HG03378 (cell line): ENCODE data around the gene NFKB2.
A peak's percentile ranks its signal among the peaks of the same experiment; 100 is the strongest.

Experiments
- ATAC-seq: cut with Tn5 transposase; IDR thresholded peaks from one replicate; pipeline ENCODE4 v1.9.1; 2021; ENCODE audit warnings: mild to moderate bottlenecking, moderate library complexity; ENCODE audit not compliant: unreplicated experiment

Gene NFKB2

DNA sequence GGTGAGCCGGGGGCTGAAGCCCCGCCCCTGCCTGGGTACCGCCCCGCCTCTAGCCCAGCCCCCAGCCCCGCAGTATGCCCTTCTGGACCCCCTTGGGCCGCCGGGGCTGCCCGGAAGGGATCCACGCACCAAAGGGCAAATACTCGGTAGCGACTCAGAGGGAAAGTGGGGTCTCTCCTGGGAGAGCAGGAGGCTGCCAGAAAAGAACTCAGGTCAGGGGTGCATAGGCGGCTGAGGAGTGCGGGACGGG lies 25.9 kb downstream of the NFKB2 start:
- no peak for ATAC-seq

DNA sequence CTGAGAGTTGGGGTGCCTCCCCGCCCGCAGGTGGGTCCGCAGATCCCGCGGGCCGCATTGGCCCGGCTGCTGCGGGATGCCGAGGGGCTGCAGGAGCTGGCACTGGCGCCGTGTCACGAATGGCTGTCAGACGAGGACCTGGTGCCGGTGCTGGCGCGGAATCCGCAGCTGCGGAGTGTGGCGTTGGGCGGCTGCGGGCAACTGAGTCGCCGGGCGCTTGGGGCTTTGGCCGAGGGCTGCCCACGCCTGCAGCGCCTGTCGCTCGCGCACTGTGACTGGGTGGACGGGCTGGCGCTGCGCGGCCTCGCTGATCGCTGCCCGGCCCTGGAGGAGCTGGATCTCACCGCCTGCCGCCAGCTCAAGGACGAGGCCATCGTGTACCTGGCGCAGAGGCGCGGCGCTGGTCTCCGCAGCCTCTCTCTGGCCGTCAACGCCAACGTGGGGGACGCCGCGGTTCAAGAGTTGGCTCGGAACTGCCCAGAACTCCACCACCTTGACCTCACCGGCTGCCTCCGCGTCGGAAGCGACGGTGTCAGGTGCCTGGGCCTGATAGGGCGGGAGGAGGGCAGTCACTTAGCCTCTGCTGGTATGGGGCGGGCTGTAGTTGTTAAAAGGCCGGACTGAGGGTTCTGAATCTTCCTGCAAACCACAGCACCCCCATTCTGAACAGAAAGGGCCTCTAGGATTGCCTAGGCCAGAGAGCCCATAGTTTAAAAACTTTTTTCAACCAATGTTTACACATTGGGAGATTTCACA lies 26.4 kb downstream of the NFKB2 start:
- ATAC-seq, result no peak

DNA sequence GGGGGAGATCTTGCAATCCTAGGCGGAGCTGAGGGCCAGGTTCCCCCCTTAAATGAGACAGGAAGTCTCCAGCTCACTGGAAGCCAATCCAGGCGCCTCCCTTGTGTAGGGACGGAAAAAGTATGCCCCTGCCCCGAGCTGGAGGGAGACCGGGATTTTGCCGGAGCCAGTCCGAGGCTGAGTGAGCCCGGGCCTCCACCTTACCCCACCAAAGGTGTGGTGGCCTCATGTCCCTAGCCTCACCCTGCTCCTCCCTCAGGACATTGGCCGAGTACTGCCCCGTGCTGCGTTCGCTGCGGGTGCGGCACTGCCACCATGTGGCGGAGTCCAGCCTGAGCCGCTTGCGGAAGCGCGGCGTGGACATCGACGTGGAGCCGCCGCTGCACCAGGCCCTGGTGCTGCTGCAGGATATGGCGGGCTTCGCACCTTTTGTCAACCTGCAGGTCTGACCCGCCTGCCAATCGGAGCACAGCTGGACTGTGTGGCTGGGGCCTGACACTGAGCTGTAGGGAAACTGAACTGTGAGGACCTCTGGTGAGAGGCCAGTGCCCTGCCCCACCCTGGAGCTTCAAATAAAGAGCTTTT lies 27.1 kb downstream of the NFKB2 start:
- ATAC-seq, result no peak

DNA sequence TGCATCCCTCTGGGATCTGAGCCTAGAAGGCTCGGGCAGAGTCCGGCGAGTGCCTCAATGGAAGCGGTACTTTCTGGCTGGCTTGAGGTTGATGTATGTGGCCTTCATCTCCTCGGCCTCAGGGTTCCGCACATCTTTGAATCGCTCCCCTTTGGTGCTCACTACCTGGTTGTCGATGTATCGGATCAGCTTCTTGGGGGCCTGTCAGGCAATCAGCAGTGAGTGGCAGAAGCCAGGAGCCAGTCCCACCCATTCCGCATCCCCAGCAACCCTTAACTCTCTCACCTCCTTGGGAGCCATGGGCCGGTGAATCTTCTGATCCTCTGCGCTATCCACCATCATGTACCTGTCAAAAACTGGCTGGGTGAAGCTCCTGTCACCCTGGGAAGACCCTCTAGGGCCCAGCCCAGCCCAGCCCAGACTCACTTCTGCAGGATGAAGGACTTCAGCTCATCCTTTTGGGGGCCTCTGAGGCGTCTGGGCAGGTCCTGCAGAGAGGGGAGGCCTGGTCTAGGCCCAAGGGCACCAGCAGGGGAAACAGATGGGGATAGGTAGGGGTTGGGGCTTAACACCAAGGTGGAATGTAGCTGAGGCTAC lies 28.0 kb downstream of the NFKB2 start:
- ATAC-seq, result no peak

DNA sequence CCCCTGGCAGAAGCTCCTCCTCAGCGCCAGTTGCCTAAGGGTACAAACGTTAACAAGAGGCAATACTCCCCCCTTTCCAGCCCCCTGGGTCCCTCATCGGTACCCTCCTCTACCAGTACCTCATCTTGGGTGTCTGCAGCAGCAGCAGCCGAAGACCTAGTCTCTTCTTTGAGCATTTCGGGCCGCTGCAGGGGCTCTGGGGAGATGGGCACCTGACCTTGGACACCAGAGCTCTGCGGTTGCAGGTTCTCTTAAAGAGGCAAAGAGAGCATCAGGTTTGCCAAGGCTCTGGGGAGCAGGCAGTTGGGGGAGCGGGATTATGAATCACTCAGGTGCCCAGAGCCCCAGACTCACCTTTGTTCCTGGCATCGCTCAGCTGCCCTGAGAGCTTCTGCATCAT lies 28.6 kb downstream of the NFKB2 start:
- ATAC-seq, result no peak

DNA sequence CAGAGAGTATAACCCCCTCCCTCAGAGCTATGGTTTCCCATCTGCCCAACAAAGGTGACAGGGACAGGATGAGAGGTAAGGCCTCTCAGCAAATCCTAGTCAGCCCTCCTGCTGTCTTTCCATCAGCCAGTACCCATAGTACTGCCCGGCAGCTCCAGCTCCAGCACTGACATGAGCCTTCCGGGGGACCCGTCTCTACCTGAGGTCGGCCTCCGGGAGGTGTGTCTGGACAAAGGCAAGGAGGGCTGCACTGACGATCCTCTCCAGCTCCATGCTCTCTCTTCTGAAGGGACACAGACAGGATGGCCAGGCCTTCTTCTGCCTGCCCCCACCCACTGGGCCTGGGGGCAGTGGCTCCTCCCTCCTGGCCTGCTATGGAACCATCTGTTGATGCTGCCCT lies 29.4 kb downstream of the NFKB2 start:
- no peak for ATAC-seq

DNA sequence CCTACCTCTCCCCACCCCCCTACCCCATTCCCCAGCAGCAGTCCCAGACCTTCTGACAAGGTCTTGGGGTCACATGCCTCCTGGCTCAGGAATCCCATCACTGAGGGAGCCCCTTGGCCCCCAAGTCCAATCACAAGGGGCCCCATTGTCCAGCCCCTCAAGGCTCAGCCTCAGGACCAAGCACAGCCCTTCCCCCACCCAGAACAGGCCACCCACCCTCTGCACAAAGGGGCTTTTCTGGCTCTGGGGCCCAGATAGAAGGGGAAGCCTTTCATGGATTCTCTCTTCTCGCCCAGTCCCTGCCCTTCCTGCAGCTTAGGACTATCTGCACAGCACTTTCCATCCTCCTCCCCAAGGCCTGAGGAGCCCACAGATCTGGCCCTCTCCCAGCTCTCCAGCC lies 29.9 kb downstream of the NFKB2 start:
- no peak for ATAC-seq

DNA sequence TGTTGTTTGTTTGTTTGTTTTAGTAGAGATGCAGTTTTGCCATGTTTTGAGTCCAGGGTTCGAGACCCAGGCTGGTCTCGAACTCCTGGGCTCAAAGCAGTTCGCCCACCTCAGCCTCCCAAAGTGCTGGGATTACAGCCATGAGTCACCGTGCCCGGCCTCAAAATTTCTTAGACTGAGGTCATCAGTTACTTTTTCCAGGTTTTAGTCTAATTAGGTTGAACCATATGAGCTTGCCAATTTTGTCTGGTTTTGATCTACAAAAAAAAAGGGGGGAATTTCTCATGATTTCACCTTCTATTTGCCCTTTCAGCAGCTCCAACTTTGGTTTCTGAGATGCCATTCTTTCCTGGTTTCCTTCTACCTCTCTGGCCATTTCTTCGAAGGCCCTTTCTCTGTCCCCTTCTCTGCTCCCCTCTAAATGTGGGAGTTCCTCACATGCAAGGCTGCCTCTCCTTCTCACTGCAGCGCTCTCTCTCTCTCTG lies 31.3 kb downstream of the NFKB2 start:
- no peak for ATAC-seq

DNA sequence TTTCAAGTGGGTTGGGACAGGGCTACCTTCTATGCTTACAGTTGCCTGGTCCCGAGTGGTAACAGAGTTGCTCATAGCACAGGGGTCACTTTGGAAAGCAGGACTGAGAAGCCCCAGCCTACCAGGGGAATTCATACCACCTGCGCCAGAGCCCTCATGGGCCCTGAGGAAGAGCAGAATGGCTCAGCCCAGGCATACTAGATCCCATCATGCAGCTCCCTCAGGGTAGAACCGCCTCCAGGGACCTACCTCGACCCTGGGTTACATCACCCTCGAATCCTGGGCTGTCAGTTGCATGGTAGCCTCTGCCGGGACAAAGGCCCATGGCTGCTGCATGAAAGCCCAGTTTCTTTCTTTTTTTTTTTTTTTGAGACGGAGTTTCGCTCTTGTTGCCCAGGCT lies 34.0 kb downstream of the NFKB2 start:
- ATAC-seq, result no peak

DNA sequence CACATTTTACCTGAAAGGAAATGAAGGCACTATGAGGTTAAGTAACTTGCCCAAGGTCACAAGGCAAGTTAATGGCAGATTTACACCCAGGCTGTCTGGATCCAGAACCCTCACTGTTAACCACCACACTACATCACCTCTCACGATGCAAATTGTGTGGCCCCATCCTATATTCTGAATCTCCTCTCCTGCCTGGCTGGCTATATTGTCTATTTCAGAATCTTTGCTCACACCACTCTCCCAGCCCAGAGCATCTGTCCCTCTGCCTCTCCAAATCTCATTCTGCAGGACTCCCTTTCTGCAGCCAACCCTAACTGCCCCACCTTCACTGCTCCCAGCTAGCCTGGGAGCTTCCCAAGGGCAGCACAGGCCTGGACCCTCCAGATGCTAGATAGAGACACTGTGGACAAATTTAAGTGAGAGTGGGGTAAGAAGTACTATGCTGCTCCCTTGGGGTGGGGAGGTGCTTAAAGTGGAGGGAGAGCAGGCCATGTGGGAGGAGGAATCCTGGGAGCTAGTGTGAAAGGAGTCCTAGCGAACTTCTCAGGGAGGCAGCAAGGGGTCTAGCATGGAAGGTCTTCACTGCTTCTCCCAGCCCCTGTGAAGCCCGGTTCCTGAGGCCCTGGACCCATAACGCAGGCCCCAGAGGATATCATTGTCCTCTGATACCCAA lies 36.1 kb downstream of the NFKB2 start:
- no peak for ATAC-seq

DNA sequence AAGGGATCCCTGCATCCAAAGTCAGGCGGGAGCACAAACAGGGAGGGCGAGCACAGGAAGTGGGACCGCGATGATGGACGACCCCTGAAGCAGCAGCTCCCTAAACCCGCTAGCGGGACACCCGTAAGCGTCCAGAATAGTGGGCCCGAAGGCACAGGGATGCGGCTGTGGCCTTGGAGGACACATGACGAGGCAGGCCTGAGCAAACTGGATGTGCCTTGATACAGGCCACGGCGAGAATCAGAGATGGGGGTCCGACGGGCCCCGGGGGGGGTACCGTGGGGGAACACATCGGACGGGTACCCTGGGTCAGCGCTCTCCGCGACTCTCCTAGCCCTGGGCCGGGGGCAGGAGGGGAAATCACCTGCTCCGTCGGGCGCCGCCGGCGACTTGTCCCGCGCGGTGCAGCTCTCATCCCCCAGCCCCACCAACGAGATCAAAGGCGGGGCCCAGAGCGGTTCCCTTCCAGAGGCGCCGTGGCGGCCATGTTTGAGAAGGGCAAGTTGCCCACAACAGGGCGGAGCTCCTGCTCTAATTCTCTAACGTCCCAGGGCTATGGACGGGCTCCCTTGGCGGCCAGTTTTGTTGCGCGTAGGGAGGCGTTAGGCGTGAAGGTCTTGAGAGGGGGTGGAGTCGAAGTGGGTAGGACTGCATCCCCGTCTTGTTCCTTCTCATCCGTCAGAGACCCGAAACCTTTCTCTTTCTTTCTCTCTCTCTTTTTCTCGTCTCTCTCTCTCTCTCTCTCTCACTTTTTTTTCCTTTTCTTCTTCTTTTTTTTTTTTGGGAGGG lies 36.9 kb downstream of the NFKB2 start, which contains the start of gene CUEDC2:
TSS of gene CUEDC2 (minus strand) at position 413 of the 789 bp plus-strand sequence. CDS start 7,386 bp downstream, outside the sequence.
- ATAC-seq, result peak; percentile 76

DNA sequence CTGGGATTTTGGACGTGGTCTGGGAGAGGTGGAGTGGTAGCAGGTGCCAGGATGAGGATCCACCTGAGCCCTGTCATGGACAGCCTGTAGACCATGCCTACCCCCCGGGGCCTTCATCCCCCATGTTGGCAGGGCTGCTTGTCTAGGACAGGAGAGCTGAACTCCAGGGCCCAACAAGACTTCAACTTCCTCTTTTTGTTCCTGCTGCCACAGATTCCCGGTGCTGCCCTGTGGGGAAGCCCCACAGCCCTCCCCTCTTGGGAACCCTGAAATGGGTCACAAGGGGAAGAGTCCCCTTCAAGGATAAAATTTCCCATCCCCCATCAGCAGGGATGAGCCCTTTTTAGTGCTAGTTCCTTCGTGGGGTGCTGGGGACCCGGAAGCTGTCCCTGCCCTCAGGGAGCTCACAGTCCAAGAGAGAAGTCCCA lies 38.1 kb downstream of the NFKB2 start:
- ATAC-seq, result no peak

DNA sequence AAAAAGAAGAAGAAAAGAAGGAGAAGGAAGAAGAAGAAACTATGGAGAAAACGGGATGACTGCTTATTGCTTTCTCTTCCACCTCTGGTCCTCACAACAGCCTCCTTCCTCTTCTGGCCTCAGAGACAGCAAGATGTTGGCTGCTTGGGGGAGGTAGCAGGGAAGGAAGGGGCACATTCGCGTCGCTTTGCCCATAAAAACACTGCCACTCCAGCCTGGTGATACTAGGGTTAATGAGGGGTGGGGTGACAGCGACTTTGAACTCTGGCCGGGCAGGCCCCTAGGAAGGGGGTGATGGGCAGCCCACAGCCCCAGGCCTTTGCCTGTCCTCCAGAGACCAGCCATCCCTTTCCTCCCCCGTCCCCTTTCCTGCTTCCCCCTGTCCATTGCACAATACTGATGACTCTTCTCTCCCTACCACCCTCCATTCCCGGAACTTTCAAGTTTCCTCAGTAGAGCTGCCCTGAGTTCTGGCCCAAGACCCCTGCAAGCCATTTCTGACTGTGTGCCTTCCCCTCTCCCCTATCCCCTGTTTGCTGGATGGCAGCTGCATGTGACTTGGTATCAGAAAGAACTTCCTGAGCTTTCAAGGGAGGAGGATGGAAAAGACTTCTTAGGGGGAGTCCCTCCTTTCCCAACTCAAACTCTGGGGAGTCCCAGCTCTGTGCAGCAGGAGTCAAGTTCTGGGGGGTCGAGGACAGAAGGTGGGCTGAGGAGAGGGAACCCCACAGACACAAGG lies 39.1 kb downstream of the NFKB2 start:
- no peak for ATAC-seq

DNA sequence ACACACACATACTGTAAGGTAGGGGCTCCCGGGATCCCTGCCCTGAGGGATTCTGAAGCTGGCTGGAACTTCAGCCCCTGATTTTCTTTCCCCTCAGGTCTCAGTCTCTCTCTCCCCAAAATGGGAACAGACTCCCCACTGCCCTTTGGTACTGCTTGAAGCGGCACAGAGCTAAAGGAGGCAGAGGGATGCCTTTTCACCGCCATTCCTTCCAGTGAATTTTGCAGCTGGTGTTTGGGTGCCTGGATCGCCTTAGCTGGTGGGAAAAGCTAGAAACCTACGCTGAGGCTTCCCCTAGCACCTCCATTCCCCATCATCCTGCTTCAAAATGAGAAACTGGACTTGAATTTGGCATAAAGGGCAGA lies 39.6 kb downstream of the NFKB2 start:
- no peak for ATAC-seq

DNA sequence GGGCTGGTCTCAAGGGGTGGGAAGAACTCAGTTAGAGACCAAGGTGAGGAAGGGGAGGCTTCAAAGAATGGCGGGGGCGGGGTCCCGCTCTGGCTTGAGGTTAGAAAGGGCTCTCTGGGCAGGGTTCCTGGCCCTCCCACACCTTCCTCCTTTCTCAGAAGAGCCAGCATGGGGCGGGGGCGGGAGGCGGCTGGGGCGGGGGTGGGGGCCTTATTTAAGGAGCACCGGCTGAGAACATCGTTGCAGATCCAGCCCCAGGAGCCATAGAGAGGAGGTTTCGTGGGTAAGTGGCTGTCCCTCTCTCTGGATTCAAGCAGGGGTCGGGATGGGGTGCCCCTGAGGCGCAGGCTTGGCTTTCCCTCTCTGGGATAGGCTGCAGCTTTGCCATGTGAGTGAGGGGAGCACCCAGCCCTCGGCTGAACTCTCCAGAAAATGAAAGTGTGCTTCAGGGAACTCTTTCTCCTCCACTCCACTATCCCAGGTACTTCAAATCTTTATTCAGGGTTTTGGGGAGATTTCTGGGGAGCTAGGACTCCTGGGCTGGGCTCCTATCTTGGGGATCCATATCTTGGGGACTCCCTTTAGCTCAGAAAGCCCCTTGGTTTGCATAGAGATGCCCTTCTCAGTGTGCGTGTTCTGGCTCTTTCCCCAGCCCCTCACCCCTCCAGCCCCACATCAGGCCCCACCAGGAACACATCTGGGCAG lies 40.2 kb downstream of the NFKB2 start:
- no peak for ATAC-seq

DNA sequence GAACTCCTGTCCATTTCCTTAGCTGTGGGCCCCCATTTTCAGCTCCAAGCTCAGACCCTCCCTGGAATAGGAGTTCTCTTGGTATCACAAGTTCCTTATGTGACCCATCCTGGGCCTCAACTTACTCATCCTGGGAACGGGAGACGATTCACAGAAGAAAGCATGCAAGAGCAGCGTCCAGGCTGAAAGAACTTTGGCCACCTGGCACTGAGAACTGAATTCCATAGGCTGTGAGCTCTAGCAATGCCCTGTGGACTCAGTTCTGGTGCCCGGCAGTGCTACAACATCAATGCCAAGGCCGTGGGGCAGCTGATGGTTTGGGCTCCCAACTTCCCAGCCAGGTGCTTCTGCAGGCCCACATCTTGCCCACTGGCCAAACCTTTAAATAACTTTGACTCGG lies 40.8 kb downstream of the NFKB2 start:
- no peak for ATAC-seq

DNA sequence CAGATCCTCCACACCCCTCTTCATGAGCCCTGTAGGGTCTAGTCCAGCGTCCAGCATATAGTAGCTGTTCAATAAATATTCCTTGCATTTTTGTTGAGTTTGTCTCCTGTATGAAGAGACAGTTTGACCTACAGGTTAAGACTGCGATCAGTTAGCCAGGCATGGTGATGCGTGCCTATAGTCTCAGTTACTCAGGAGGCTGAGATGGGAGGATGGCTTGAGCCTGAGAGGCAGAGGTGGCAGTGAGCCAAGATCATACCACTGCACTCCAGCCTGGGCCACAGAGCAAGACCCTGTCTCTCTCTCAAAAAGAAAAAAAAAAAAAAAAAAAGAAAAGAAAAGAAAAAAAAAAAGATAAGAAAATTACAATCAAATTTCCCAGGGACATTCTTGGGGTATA lies 42.0 kb downstream of the NFKB2 start:
- no peak for ATAC-seq

DNA sequence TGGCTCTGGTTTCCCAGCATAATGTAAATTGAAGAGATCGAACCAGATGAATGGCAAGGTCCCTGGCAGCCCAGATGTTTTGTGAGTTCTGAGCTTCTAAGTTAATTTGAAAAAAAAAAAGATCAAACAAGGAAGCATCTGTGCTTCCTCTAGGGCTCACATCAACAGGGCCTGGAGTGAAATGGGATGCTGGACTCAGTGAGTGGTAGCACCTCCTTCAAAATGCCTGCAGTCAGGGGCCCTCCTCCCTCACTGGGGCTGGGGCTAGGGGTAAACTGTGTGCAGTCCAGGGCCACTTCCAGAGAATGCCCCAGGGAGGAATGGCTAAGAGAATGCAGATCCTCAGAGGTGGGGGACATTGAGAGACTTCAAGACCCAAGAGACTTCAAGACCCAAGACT lies 42.9 kb downstream of the NFKB2 start:
- no peak for ATAC-seq

DNA sequence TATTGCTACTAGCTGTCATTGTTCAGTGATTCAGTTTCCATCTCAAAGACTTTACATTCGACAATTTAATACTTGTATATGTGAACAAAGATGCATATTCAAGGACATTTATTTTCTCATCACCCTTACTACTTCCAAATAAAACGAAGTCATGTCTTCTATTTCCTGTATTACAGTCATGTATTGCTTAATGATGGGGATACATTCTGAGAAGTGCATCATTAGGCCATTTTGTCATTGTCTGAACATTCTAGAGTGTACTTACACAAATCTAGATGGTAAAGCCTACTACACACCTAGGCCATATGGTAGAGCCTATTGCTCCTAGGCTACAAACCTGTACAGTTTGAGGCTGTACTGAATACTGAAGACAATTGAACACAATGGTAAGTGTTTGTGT lies 49.3 kb downstream of the NFKB2 start:
- no peak for ATAC-seq
